K562 (cell line): ENCODE data around the gene IFT81. TPM values are rescaled to one million over a fixed set of nuclear protein-coding genes. Genes with fewer than 3 reads are reported as not detected.
A peak's percentile ranks its signal among the peaks of the same experiment; 100 is the strongest.

ENCODE experiments used
- ATAC-seq: fragments of 200-7000 bp; cut with Tn5 transposase; 3 replicates; pipeline ENCODE4 v1.9.1; 2020; ENCODE audit warnings: moderate library complexity
- BruUV-seq: library from RNA; stranded (reverse); fragments of 400-500 nt; replicated peaks from 2 replicates; lab custom pipeline; 2021; lab: Mats Ljungman, UMichigan
- CTCF ChIA-PET: fragments of 300-600 bp; formaldehyde crosslinking; extraction: SDS; loops from one replicate; lab custom pipeline; 2021; ENCODE audit warnings: low intra/inter-chr PET ratio; lab: Yijun Ruan, JAX
- POLR2A ChIA-PET: fragments of 300-600, 350-650 bp; sonication (Branson Sonifier 250); formaldehyde crosslinking; extraction: SDS; loops from one replicate; lab custom pipeline; 2021; ENCODE audit warnings: antibody characterized with exemption, inconsistent platforms; lab: Yijun Ruan, JAX
- DNase-seq, 4 experiments: peaks; one replicate each; pipeline versions ENCODE4 v3.0.0 to v3.0.0-alpha.2; 2011 to 2018; ENCODE audit warnings: low spot score in 3 of 4, mixed read lengths in 3 of 4; ENCODE audit errors: extremely low read depth in 1 of 4
- FAIRE-seq: peaks from 2 replicates; lab custom pipeline; 2011; peaks lifted over from hg19 to GRCh38; lab: Jason Lieb, UNC
- H2AFZ ChIP-seq: 2 replicates; pipeline ENCODE4 v1.6.0; 2011; ENCODE audit warnings: low read depth, low read length, control low read depth, inconsistent platforms
- H3K27ac ChIP-seq: fragments of 200-600 bp; 3 replicates; pipeline ENCODE4 v1.8.0; 2011; ENCODE audit warnings: low read depth, mild to moderate bottlenecking, control low read depth, inconsistent platforms, low read length, moderate library complexity, mixed read lengths; ENCODE audit errors: extremely low read depth
- H3K27me3 ChIP-seq, 2 experiments: fragments of 300-600 bp in 1 of 2; 2 replicates in 1 of 2; 3 replicates in 1 of 2; pipeline versions ENCODE4 v1.6.0 to v1.8.0; 2011; ENCODE audit warnings: inconsistent platforms in 2 of 2, low read length in 2 of 2, mild to moderate bottlenecking in 1 of 2, mixed read lengths in 1 of 2, moderate library complexity in 1 of 2; ENCODE audit not compliant: control insufficient read depth in 2 of 2, insufficient read depth in 2 of 2
- H3K36me3 ChIP-seq: fragments of 300-600 bp; 3 replicates; pipeline ENCODE4 v1.8.0; 2011; ENCODE audit warnings: mild to moderate bottlenecking, low read length, inconsistent platforms; ENCODE audit not compliant: control insufficient read depth, insufficient read depth
- H3K4me1 ChIP-seq, 2 experiments: fragments of 200-600 bp in 1 of 2; replicated peaks in 1 of 2; 2 replicates in 1 of 2; 3 replicates in 1 of 2; pipeline versions ENCODE4 v1.5.1 to v1.8.0; 2011; ENCODE audit warnings: inconsistent platforms in 2 of 2, low read length in 2 of 2, mild to moderate bottlenecking in 1 of 2, mixed read lengths in 1 of 2, moderate library complexity in 1 of 2; ENCODE audit not compliant: control insufficient read depth in 2 of 2, insufficient read depth in 2 of 2
- H3K4me2 ChIP-seq: 2 replicates; pipeline ENCODE4 v1.6.1; 2011; ENCODE audit warnings: low read length, control low read depth, inconsistent platforms, mixed read lengths; ENCODE audit not compliant: insufficient read depth
- H3K4me3 ChIP-seq: fragments of 200-600 bp; sonication (generic), shearing (Covaris generic); 2 replicates; pipeline ENCODE4 v1.5.1; 2016; ENCODE audit warnings: control low read depth, inconsistent platforms
- H3K79me2 ChIP-seq: fragments of 200-600 bp; 3 replicates; pipeline ENCODE4 v1.8.0; 2011; ENCODE audit warnings: low read length, inconsistent platforms; ENCODE audit not compliant: control insufficient read depth, insufficient read depth
- H3K9ac ChIP-seq, 2 experiments: 2 replicates each; pipeline versions ENCODE4 v1.6.0 to v1.6.1; 2011; ENCODE audit warnings: low read depth in 2 of 2, low read length in 2 of 2, control low read depth in 1 of 2, inconsistent platforms in 1 of 2, mild to moderate bottlenecking in 1 of 2, mixed read lengths in 1 of 2; ENCODE audit not compliant: insufficient read depth in 1 of 2
- H3K9me1 ChIP-seq: one replicate; pipeline ENCODE4 v1.6.0; 2011; ENCODE audit warnings: inconsistent platforms, mild to moderate bottlenecking, low read length, moderate library complexity; ENCODE audit not compliant: control insufficient read depth, insufficient read depth
- H3K9me3 ChIP-seq: replicated peaks from 2 replicates; pipeline ENCODE4 v1.5.1; 2011; ENCODE audit warnings: low read depth, low read length, inconsistent platforms; ENCODE audit not compliant: control insufficient read depth, insufficient read depth
- H4K20me1 ChIP-seq: replicated peaks from 2 replicates; pipeline ENCODE4 v1.6.1; 2011; ENCODE audit warnings: low read length, inconsistent platforms, mixed read lengths; ENCODE audit not compliant: control insufficient read depth, insufficient read depth
- MEF2A ChIP-seq: IDR thresholded peaks from 2 replicates; pipeline ENCODE4 v1.6.1; 2011; ENCODE audit warnings: low read depth, mild to moderate bottlenecking, low read length, moderate library complexity; ENCODE audit not compliant: control insufficient read depth
- MEIS2 ChIP-seq: fragments of 450-650 bp; IDR thresholded peaks from 2 replicates; pipeline ENCODE4 v1.6.1; 2014; ENCODE audit warnings: mild to moderate bottlenecking; ENCODE audit not compliant: partially characterized antibody
- SIN3A ChIP-seq, 2 experiments: fragments of 150-350 bp in 1 of 2; IDR thresholded peaks; 2 replicates each; pipeline ENCODE4 v1.6.1; 2011 to 2016; ENCODE audit warnings: borderline replicate concordance in 2 of 2, low read depth in 2 of 2, low read length in 2 of 2, mild to moderate bottlenecking in 2 of 2, moderate library complexity in 2 of 2; ENCODE audit not compliant: control insufficient read depth in 1 of 2
- ZFP36 ChIP-seq: fragments of 150-350 bp; IDR thresholded peaks from 2 replicates; pipeline ENCODE4 v1.6.1; 2018; ENCODE audit warnings: low read length, low read depth; ENCODE audit not compliant: partially characterized antibody
- WGBS: fragments of 100-300 bp; shearing (Covaris generic); methylation state at CpG from one replicate; pipeline ENCODE4 v1.1.6; 2016; ENCODE audit warnings: low coverage, mixed read lengths; ENCODE audit not compliant: insufficient coverage; ENCODE audit errors: missing lambda C conversion rate; 5-methylcytosine and 5-hydroxymethylcytosine counted together
- in situ Hi-C: fragments of 300-500 bp; cut with MboI; formaldehyde crosslinking; loops from 4 replicates; pipeline ENCODE4 v1.15.0; 2018; ENCODE audit warnings: inconsistent platforms, mixed read lengths
- intact Hi-C: fragments of 100-400 bp; cut with micrococcal nuclease; formaldehyde crosslinking; loops from 2 replicates; pipeline ENCODE4 v1.14.2; 2022
- polyA plus RNA-seq, 8 experiments: library from polyadenylated mRNA; depleted of rRNA in 4 of 8; stranded (reverse) in 5 of 8; unstranded in 3 of 8; fragments of >200 nt; fragmentation: Nextera tagmentation in 2 of 8; fragmentation: Illumina TruSeq in 1 of 8; extraction: Ambion mirVana in 2 of 8; extraction: Trizol in 1 of 8; gene quantifications; 2 replicates each; pipeline versions ENCODE4 v1.2.1 to v1.2.3, GENCODE V29; 2011 to 2014; ENCODE audit warnings: inconsistent platforms in 1 of 8, missing spikeins in 1 of 8
- total RNA-seq, 7 experiments: library from RNA; depleted of rRNA in 6 of 7; stranded (reverse); fragments of >200 nt in 6 of 7; fragmentation: Illumina TruSeq in 2 of 7; extraction: Trizol in 2 of 7; gene quantifications; 2 replicates each; pipeline versions ENCODE4 v1.2.1 to v1.2.3, GENCODE V29; 2011 to 2021; ENCODE audit warnings: low replicate concordance in 1 of 7
- TF ChIP-seq, protein P1 (sequence below), 3 experiments: IDR thresholded peaks in 2 of 3; conservative IDR thresholded peaks in 1 of 3; 2 replicates each; pipeline ENCODE4 v1.5.1; 2011 to 2012; ENCODE audit warnings: low read length in 3 of 3, mild to moderate bottlenecking in 3 of 3, control low read depth in 2 of 3, improper control_type of control experiment in 1 of 3, inconsistent platforms in 1 of 3, low read depth in 1 of 3, mixed read lengths in 1 of 3, moderate library complexity in 1 of 3; ENCODE audit not compliant: insufficient read depth in 2 of 3

IFT81 gene
- total and polyA plus RNA-seq, 9 of the 15 experiments (the other 6 are each of a cell fraction or from before 2014, with no cell fraction given): 2.8 to 11.9 (median 7.9) TPM

- ChIA-PET POLR2A (interaction anchor here (0.6 to 1.2 kb wide), 5 partner anchors 13 to 419 kb away, joined by 3 read pairs; partner anchors contain the start of gene ATP2A2), CTCF (no interaction called here)
- ATAC-seq (peak; percentile 28), FAIRE-seq (no peak), DNase-seq (no peak)
- BruUV-seq: no TSS peak
- Histone ChIP-seq H3K4me3 (no peak overlapping the region), H3K4me2 (no peak overlapping the region), H3K27me3 (no peaks in the 10 kb centered on the region; a peak in 1 of 5 replicates), H3K27ac (no peak overlapping the region), H4K20me1 (no peaks in the 10 kb centered on the region), H3K9me3 (no peaks in the 10 kb centered on the region), H3K9me1 (no peaks in the 10 kb centered on the region), H3K79me2 (no peaks in the 10 kb centered on the region), H3K9ac (0 out of 4 replicates have a peak overlapping the region, but pooled peaks of 1 of the 2 experiments have one; percentile 6), H3K4me1 (peaks cover 5 to 6% of the 10 kb centered on the region in 2 experiments; a peak in 3 of 5 replicates), H3K36me3 (no peaks in the 10 kb centered on the region), H2AFZ (no peak overlapping the region)
- intact Hi-C loops (no loop called here), in situ Hi-C loops (no loop called here)
- WGBS: 29% methylated on average over 8 of the region's 8 CpGs
- TF ChIP-seq MEF2A (no peak), ZFP36 (peak; percentile 14), MEIS2 (peak; percentile 46)
Measured at GRCh38 chr12:110244829-110245228, 120.7 kb downstream of the IFT81 start.

- no peak overlapping the region for H2AFZ ChIP-seq
- H3K79me2 ChIP-seq: no peaks in the 10 kb centered on the region
- ChIA-PET POLR2A (interaction anchor here (0.6 to 1.2 kb wide), 3 partner anchors 12 to 420 kb away, joined by 3 read pairs; no protein-coding TSS in a partner anchor), CTCF (no interaction called here)
- DNase-seq (peak in 1 of 4 experiments; percentile 34), FAIRE-seq (no peak), ATAC-seq (peak; percentile 80)
- no peaks in the 10 kb centered on the region for H3K9me3 ChIP-seq
- no peaks in the 10 kb centered on the region for H3K9me1 ChIP-seq
- H3K36me3 ChIP-seq: no peaks in the 10 kb centered on the region
- in situ Hi-C loops (no loop called here), intact Hi-C loops (no loop called here)
- no peaks in the 10 kb centered on the region; a peak in 1 of 5 replicates for H3K27me3 ChIP-seq
- no peak overlapping the region for H3K4me2 ChIP-seq
- WGBS: 21% methylated on average over 3 of the region's 3 CpGs
- H3K27ac ChIP-seq: no peak overlapping the region
- H3K4me1 ChIP-seq: peaks cover 5 to 6% of the 10 kb centered on the region in 2 experiments; a peak in 3 of 5 replicates
- no peaks in the 10 kb centered on the region for H4K20me1 ChIP-seq
- no TSS peak for BruUV-seq
- no peak overlapping the region for H3K4me3 ChIP-seq
- no peak overlapping the region for H3K9ac ChIP-seq
- TF ChIP-seq, protein P1, sequence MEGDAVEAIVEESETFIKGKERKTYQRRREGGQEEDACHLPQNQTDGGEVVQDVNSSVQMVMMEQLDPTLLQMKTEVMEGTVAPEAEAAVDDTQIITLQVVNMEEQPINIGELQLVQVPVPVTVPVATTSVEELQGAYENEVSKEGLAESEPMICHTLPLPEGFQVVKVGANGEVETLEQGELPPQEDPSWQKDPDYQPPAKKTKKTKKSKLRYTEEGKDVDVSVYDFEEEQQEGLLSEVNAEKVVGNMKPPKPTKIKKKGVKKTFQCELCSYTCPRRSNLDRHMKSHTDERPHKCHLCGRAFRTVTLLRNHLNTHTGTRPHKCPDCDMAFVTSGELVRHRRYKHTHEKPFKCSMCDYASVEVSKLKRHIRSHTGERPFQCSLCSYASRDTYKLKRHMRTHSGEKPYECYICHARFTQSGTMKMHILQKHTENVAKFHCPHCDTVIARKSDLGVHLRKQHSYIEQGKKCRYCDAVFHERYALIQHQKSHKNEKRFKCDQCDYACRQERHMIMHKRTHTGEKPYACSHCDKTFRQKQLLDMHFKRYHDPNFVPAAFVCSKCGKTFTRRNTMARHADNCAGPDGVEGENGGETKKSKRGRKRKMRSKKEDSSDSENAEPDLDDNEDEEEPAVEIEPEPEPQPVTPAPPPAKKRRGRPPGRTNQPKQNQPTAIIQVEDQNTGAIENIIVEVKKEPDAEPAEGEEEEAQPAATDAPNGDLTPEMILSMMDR (IDR thresholded peaks at IDR 0.05 in 2 of 3, conservative IDR thresholded peaks at IDR 0.05 in 1 of 3; ENCODE audit: insufficient read depth in 2 of 3, low read depth in 1 of 3, low read length in 3 of 3): peak; percentile 52 to 65 (median 60)
- TF ChIP-seq SIN3A (IDR thresholded peaks at IDR 0.05; ENCODE audit: borderline replicate concordance in 2 of 2, control insufficient read depth in 1 of 2, low read depth in 2 of 2, low read length in 2 of 2): no peak
Measured at GRCh38 chr12:110245369-110245772, 121.2 kb downstream of the IFT81 start.
